Liver (tissue), 9 donors: ENCODE data around the gene IFI35. TPM values are rescaled to one million over a fixed set of nuclear protein-coding genes. Genes with fewer than 3 reads are reported as not detected.

Source experiments
- DNase-seq: peaks from one replicate; pipeline ENCODE4 v3.0.0-alpha.2; 2017; ENCODE audit warnings: low spot score
- H3K27ac ChIP-seq, 2 donors: one replicate each; pipeline ENCODE4 v1.7.0; 2013; ENCODE audit warnings: inconsistent platforms in 2 of 2, low read length in 2 of 2, control low read depth in 1 of 2, low read depth in 1 of 2, mild to moderate bottlenecking in 1 of 2
- H3K27me3 ChIP-seq, 4 donors: one replicate each; pipeline versions ENCODE4 v1.6.1 to v1.7.0; 2013; ENCODE audit warnings: low read length in 3 of 4, inconsistent platforms in 1 of 4, mild to moderate bottlenecking in 1 of 4, moderate library complexity in 1 of 4; ENCODE audit not compliant: control insufficient read depth in 4 of 4, insufficient read depth in 4 of 4
- H3K36me3 ChIP-seq, 4 donors: one replicate each; pipeline versions ENCODE4 v1.6.1 to v1.7.0; 2013; ENCODE audit warnings: low read length in 3 of 4, mild to moderate bottlenecking in 3 of 4, low read depth in 1 of 4, moderate library complexity in 1 of 4; ENCODE audit not compliant: control insufficient read depth in 4 of 4, insufficient read depth in 3 of 4
- H3K4me1 ChIP-seq, 4 donors: one replicate each; pipeline versions ENCODE4 v1.6.1 to v1.7.0; 2013; ENCODE audit warnings: low read length in 3 of 4, mild to moderate bottlenecking in 3 of 4, moderate library complexity in 1 of 4; ENCODE audit not compliant: control insufficient read depth in 4 of 4, insufficient read depth in 4 of 4
- H3K4me3 ChIP-seq, 3 donors: one replicate each; pipeline versions ENCODE4 v1.6.1 to v1.7.0; 2013; ENCODE audit warnings: low read length in 3 of 3, control low read depth in 1 of 3, low read depth in 1 of 3, mild to moderate bottlenecking in 1 of 3
- H3K9ac ChIP-seq, 2 donors: one replicate each; pipeline ENCODE4 v1.7.0; 2013; ENCODE audit warnings: low read length in 2 of 2, mild to moderate bottlenecking in 2 of 2, moderate library complexity in 2 of 2, control low read depth in 1 of 2, low read depth in 1 of 2
- H3K9me3 ChIP-seq, 4 donors: one replicate each; pipeline versions ENCODE4 v1.6.1 to v1.7.0; 2013; ENCODE audit warnings: low read length in 3 of 4; ENCODE audit not compliant: control insufficient read depth in 4 of 4
- EGR1 ChIP-seq, 2 donors: IDR thresholded peaks; 2 replicates each; pipeline ENCODE4 v1.6.1; 2016 to 2018; ENCODE audit warnings: antibody characterized with exemption in 2 of 2, low read depth in 2 of 2
- FOXA1 ChIP-seq: IDR thresholded peaks from 2 replicates; pipeline ENCODE4 v1.6.1; 2016; ENCODE audit warnings: antibody characterized with exemption
- FOXA2 ChIP-seq: IDR thresholded peaks from 2 replicates; pipeline ENCODE4 v1.6.1; 2016; ENCODE audit warnings: antibody characterized with exemption
- GABPA ChIP-seq, 2 donors: IDR thresholded peaks in 1 of 2; conservative IDR thresholded peaks in 1 of 2; 2 replicates each; pipeline ENCODE4 v1.6.1; 2016; ENCODE audit warnings: antibody characterized with exemption in 2 of 2, mild to moderate bottlenecking in 1 of 2, moderate library complexity in 1 of 2
- HNF4A ChIP-seq, 2 donors: conservative IDR thresholded peaks; 2 replicates each; pipeline ENCODE4 v1.6.1; 2016; ENCODE audit warnings: antibody characterized with exemption in 2 of 2, mild to moderate bottlenecking in 2 of 2
- JUND ChIP-seq, 2 donors: IDR thresholded peaks; 2 replicates each; pipeline ENCODE4 v1.6.1; 2016; ENCODE audit warnings: antibody characterized with exemption in 2 of 2
- NR2F2 ChIP-seq: IDR thresholded peaks from 2 replicates; pipeline ENCODE4 v1.6.1; 2016; ENCODE audit warnings: antibody characterized with exemption
- RAD21 ChIP-seq, 2 donors: IDR thresholded peaks; 2 replicates each; pipeline ENCODE4 v1.6.1; 2016; ENCODE audit warnings: antibody characterized with exemption in 2 of 2, mild to moderate bottlenecking in 2 of 2
- REST ChIP-seq: IDR thresholded peaks from 2 replicates; pipeline ENCODE4 v1.6.1; 2016; ENCODE audit warnings: antibody characterized with exemption, mild to moderate bottlenecking
- RXRA ChIP-seq, 2 donors: IDR thresholded peaks; 2 replicates each; pipeline ENCODE4 v1.6.1; 2017 to 2018; ENCODE audit warnings: antibody characterized with exemption in 2 of 2, mild to moderate bottlenecking in 1 of 2
- SP1 ChIP-seq: IDR thresholded peaks from 2 replicates; pipeline ENCODE4 v1.6.1; 2018; ENCODE audit warnings: antibody characterized with exemption, mild to moderate bottlenecking
- TAF1 ChIP-seq: conservative IDR thresholded peaks from 2 replicates; pipeline ENCODE4 v1.6.1; 2016; ENCODE audit warnings: antibody characterized with exemption, mild to moderate bottlenecking
- YY1 ChIP-seq: IDR thresholded peaks from 2 replicates; pipeline ENCODE4 v1.6.1; 2016; ENCODE audit warnings: antibody characterized with exemption, mild to moderate bottlenecking
- ZBTB33 ChIP-seq: IDR thresholded peaks from 2 replicates; pipeline ENCODE4 v1.6.1; 2016; ENCODE audit warnings: antibody characterized with exemption
- WGBS: extraction: QIAGEN DNeasy Blood & Tissue Kit; methylation state at CpG from one replicate; pipeline ENCODE4 v1.1.7; 2013; 5-methylcytosine and 5-hydroxymethylcytosine counted together
- polyA plus RNA-seq, 2 donors: library from polyadenylated mRNA; stranded (reverse) in 1 of 2; unstranded in 1 of 2; fragments of 200-250 nt in 1 of 2; fragments of >200 nt in 1 of 2; fragmentation: Nextera tagmentation in 1 of 2; extraction: Ambion mirVana in 1 of 2; gene quantifications; one replicate each; pipeline versions ENCODE4 v1.2.1 to v1.2.3, GENCODE V29; 2013 to 2015
- total RNA-seq, 2 donors: library from RNA; depleted of rRNA; stranded (reverse); fragments of >200 nt; gene quantifications; one replicate each; pipeline ENCODE4 v1.2.3, GENCODE V29; 2014
- TF ChIP-seq, protein P1 (sequence below): IDR thresholded peaks from 2 replicates; pipeline ENCODE4 v1.6.1; 2016; ENCODE audit warnings: antibody characterized with exemption
- TF ChIP-seq, protein P2 (sequence below): fragments of 150-350 bp; IDR thresholded peaks from 2 replicates; pipeline ENCODE4 v1.5.1; 2017; ENCODE audit warnings: improper control_type of control experiment, low read depth, low read length; ENCODE audit not compliant: missing input control
- donor health status: healthy.
- donor health status: healthy.
- donor health status: healthy.
- donor health status: healthy.
- donor health status: healthy.

Gene IFI35
- total and polyA plus RNA-seq, 4 donors, result 11.9 to 34.6 (median 22.0) TPM

DNA sequence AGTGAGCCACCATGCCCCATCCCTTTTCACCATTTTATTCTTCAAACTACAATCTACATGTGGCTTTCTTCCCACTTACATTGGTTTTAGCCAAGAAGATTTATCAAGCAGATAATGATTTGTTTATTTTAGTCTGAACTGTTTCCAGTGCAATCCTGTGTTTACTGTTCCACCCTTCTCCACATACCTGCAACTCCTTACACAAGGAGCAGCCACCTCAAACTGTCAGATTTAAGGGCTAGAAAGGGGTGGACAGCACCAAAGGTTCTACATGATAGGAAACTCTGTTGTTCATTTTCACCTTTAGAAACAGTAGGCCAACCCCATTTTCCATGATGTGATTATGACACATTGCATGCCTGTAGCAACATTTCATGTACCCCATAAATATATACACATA, 24.3 kb upstream of the IFI35 start (continued):
- TF ChIP-seq, protein P1, sequence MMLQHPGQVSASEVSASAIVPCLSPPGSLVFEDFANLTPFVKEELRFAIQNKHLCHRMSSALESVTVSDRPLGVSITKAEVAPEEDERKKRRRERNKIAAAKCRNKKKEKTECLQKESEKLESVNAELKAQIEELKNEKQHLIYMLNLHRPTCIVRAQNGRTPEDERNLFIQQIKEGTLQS, result no peak
- TF ChIP-seq YY1 (no peak), FOXA1 (no peak), RAD21 (IDR thresholded peaks at IDR 0.05) (no peak), SP1 (no peak), NR2F2 (no peak), JUND (IDR thresholded peaks at IDR 0.05) (no peak), GABPA (IDR thresholded peaks at IDR 0.05 in 1 of 2, conservative IDR thresholded peaks at IDR 0.05 in 1 of 2) (no peak), RXRA (IDR thresholded peaks at IDR 0.05) (no peak)

DNA sequence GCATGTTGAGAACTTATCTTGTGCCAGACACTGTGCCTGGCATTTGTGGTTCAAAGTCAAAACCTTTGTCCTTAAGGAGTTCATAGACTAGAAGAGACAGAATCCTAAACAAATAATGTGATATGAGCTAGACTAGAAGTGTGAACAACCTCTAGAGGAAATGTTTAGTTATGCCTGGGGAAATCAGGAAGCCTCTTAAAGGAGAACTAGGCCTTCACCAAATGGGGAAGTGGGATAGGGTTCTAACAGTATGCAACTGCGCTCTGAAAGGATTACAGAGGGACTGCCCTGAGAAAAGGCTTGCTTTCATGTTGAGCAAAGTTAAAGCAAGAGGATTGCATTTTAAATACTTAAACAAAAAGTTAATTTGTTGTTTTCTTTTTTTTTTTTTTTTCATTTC, 21.4 kb upstream of the IFI35 start:
- Histone ChIP-seq H3K27me3 (no peaks in the 10 kb centered on the region), H3K27ac (no peak overlapping the region), H3K9ac (no peak overlapping the region), H3K9me3 (no peaks in the 10 kb centered on the region), H3K36me3 (peaks cover 10 to 25% (median 16%) of the 10 kb centered on the region in 4 donors), H3K4me3 (no peak overlapping the region), H3K4me1 (peaks cover 5 to 18% (median 15%) of the 10 kb centered on the region in 4 donors)
- WGBS, result 0% methylated on average over 1 of the region's 1 CpG
- no peak for TF ChIP-seq TAF1
- TF ChIP-seq, protein P1, result no peak
- no peak for TF ChIP-seq RAD21 (IDR thresholded peaks at IDR 0.05)
- no peak for TF ChIP-seq REST
- TF ChIP-seq, protein P2, sequence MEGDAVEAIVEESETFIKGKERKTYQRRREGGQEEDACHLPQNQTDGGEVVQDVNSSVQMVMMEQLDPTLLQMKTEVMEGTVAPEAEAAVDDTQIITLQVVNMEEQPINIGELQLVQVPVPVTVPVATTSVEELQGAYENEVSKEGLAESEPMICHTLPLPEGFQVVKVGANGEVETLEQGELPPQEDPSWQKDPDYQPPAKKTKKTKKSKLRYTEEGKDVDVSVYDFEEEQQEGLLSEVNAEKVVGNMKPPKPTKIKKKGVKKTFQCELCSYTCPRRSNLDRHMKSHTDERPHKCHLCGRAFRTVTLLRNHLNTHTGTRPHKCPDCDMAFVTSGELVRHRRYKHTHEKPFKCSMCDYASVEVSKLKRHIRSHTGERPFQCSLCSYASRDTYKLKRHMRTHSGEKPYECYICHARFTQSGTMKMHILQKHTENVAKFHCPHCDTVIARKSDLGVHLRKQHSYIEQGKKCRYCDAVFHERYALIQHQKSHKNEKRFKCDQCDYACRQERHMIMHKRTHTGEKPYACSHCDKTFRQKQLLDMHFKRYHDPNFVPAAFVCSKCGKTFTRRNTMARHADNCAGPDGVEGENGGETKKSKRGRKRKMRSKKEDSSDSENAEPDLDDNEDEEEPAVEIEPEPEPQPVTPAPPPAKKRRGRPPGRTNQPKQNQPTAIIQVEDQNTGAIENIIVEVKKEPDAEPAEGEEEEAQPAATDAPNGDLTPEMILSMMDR, result no peak
- no peak for TF ChIP-seq NR2F2
- no peak for TF ChIP-seq HNF4A (conservative IDR thresholded peaks at IDR 0.05)
- no peak for TF ChIP-seq EGR1 (IDR thresholded peaks at IDR 0.05; ENCODE audit: low read depth in 2 of 2)
- no peak for TF ChIP-seq FOXA2
- DNase-seq, result no peak

DNA sequence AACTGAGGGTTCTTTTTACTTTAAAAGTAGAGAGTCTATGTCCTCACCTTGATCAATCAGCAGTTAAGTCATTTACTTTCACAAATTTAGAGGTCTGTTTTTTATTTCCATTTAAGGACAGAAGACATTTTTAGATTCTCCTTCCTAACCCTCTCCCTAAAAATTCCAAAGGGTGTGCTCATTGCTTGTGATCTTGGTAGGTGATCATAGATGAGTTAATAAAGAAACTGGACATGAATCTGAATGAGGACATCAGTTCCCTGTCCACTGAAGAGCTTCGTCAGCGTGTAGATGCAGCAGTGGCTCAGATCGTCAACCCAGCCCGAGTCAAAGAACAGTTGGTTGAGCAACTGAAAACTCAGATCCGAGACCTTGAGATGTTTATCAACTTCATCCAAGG, 17.4 kb upstream of the IFI35 start:
- no peaks in the 10 kb centered on the region for H3K4me1 ChIP-seq
- no peaks in the 10 kb centered on the region for H3K27me3 ChIP-seq
- H3K9ac ChIP-seq, result no peak overlapping the region
- peaks cover 24 to 50% (median 36%) of the 10 kb centered on the region in 4 donors for H3K36me3 ChIP-seq
- DNase-seq, result no peak
- H3K4me3 ChIP-seq, result no peak overlapping the region
- H3K9me3 ChIP-seq, result no peaks in the 10 kb centered on the region
- H3K27ac ChIP-seq, result no peak overlapping the region
- 96% methylated on average over 5 of the region's 5 CpGs for WGBS
- TF ChIP-seq REST, result no peak
- no peak for TF ChIP-seq NR2F2
- TF ChIP-seq FOXA2, result no peak
- no peak for TF ChIP-seq HNF4A (conservative IDR thresholded peaks at IDR 0.05)
- TF ChIP-seq, protein P2, result no peak
- no peak for TF ChIP-seq GABPA (IDR thresholded peaks at IDR 0.05 in 1 of 2, conservative IDR thresholded peaks at IDR 0.05 in 1 of 2)
- TF ChIP-seq JUND (IDR thresholded peaks at IDR 0.05), result no peak
- TF ChIP-seq ZBTB33, result no peak
